HL-60 (cell line): ENCODE data around the gene SLC16A11.

Source experiments
- DNase-seq, 2 experiments: peaks; one replicate each; pipeline ENCODE4 v3.0.0-alpha.2; 2010 to 2020; ENCODE audit warnings: low read depth in 1 of 2, low spot score in 1 of 2
- H3K27ac ChIP-seq: fragments of 250-450 bp; sonication (Bioruptor Pico); replicated peaks from 2 replicates; pipeline ENCODE4 v1.5.1; 2020; ENCODE audit warnings: mild to moderate bottlenecking, moderate library complexity
- H3K27me3 ChIP-seq: fragments of 250-450 bp; sonication (Bioruptor Pico); 2 replicates; pipeline ENCODE4 v1.5.1; 2021; ENCODE audit warnings: mild to moderate bottlenecking, moderate library complexity; ENCODE audit not compliant: insufficient read depth, poor library complexity, severe bottlenecking
- H3K4me3 ChIP-seq: replicated peaks from 2 replicates; pipeline ENCODE4 v1.5.1; 2011; ENCODE audit warnings: mild to moderate bottlenecking, control low read depth, low read length; ENCODE audit not compliant: insufficient read depth
- GABPA ChIP-seq: IDR thresholded peaks from 2 replicates; pipeline ENCODE4 v1.6.1; 2012; ENCODE audit warnings: low read depth
- POLR2AphosphoS5 ChIP-seq: IDR thresholded peaks from 2 replicates; pipeline ENCODE4 v1.6.1; 2012; ENCODE audit warnings: low read depth
- REST ChIP-seq: IDR thresholded peaks from 2 replicates; pipeline ENCODE4 v1.6.1; 2012; ENCODE audit warnings: low read depth; ENCODE audit not compliant: insufficient replicate concordance
- SPI1 ChIP-seq: IDR thresholded peaks from 2 replicates; pipeline ENCODE4 v1.6.1; 2012; ENCODE audit warnings: low read depth, mild to moderate bottlenecking, borderline replicate concordance
- TF ChIP-seq, protein P1 (sequence below): IDR thresholded peaks from one replicate; pipeline ENCODE4 v1.5.1; 2011; ENCODE audit warnings: low read length, control low read depth, inconsistent platforms; ENCODE audit not compliant: insufficient read depth

SLC16A11 gene

DNA sequence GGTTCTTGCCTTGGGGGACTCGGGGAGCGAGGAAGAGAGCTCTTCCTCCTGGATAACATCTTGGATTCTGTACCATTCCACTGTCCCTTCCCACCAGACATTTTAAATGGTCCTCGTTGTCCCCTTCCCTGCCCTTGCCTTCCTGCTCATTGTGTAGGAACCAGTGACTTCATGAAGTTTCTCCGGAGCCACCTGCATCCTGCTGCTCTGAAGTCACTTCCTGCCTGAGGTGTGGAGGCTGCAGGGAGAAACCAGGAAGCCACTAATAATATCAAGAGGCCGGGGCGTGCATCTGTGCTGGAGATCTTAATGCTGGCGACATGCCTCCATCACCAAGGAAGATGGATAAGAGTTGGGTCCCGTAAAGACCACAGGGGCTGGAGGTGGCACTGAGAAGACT, 14.2 kb downstream of the SLC16A11 start:
- H3K4me3 ChIP-seq: no peak overlapping the region
- TF ChIP-seq GABPA (no peak), REST (no peak), SPI1 (no peak), POLR2AphosphoS5 (no peak)
- TF ChIP-seq, protein P1, sequence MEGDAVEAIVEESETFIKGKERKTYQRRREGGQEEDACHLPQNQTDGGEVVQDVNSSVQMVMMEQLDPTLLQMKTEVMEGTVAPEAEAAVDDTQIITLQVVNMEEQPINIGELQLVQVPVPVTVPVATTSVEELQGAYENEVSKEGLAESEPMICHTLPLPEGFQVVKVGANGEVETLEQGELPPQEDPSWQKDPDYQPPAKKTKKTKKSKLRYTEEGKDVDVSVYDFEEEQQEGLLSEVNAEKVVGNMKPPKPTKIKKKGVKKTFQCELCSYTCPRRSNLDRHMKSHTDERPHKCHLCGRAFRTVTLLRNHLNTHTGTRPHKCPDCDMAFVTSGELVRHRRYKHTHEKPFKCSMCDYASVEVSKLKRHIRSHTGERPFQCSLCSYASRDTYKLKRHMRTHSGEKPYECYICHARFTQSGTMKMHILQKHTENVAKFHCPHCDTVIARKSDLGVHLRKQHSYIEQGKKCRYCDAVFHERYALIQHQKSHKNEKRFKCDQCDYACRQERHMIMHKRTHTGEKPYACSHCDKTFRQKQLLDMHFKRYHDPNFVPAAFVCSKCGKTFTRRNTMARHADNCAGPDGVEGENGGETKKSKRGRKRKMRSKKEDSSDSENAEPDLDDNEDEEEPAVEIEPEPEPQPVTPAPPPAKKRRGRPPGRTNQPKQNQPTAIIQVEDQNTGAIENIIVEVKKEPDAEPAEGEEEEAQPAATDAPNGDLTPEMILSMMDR: no peak
- DNase-seq: no peak
- no peaks in the 10 kb centered on the region for H3K27me3 ChIP-seq
- H3K27ac ChIP-seq: no peak overlapping the region

DNA sequence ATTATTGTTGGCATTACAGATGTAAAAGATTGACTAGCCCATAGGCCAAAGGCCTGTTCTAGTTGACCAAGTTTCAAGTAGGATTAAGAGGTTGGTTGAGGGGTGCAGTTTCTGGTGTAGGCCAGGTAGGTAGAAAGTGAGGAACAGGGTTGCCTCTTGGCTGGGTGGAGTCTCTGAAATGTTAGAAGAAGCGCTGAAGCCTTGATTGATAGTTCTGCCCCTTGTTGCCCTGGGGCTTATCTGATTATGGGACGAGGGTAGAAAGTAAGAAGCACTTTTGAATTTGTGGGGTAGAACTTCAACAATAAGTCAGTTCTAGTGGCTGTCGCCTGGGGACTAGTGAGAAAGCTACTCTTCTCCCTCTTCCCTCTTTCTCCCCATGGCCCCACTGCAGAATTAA, 14.8 kb downstream of the SLC16A11 start:
- Histone ChIP-seq H3K27me3 (no peaks in the 10 kb centered on the region), H3K4me3 (no peak overlapping the region), H3K27ac (no peak overlapping the region)
- DNase-seq: no peak
- TF ChIP-seq SPI1: no peak
- no peak for TF ChIP-seq POLR2AphosphoS5
- TF ChIP-seq, protein P1: no peak
- TF ChIP-seq GABPA: no peak
- no peak for TF ChIP-seq REST

DNA sequence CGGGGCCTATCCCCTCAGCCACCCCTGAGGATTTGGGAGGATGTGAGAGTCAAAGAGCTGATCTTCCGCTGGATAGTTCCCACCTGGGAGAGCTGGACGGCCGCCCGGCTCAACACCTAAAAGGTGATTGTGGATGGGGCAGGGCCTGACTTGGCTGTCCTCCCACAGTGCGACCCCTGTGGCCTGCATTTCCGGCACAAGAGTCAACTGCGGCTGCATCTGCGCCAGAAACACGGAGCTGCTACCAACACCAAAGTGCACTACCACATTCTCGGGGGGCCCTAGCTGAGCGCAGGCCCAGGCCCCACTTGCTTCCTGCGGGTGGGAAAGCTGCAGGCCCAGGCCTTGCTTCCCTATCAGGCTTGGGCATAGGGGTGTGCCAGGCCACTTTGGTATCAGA, 16.6 kb downstream of the SLC16A11 start:
- DNase-seq: no peak
- H3K27ac ChIP-seq: no peak overlapping the region
- H3K4me3 ChIP-seq: no peak overlapping the region
- no peak for TF ChIP-seq GABPA
- TF ChIP-seq POLR2AphosphoS5: no peak
- no peak for TF ChIP-seq SPI1
- TF ChIP-seq, protein P1: no peak
- no peak for TF ChIP-seq REST
- no peaks in the 10 kb centered on the region for H3K27me3 ChIP-seq
